ENCODE results near the gene ZNF689. TPM values are rescaled to one million over a fixed set of nuclear protein-coding genes. Genes with fewer than 3 reads are reported as not detected.
A peak's percentile ranks its signal among the peaks of the same experiment; 100 is the strongest.

Gene ZNF689
- total RNA-seq, 1 experiment from 2014 or later: 10.1 TPM

DNA sequence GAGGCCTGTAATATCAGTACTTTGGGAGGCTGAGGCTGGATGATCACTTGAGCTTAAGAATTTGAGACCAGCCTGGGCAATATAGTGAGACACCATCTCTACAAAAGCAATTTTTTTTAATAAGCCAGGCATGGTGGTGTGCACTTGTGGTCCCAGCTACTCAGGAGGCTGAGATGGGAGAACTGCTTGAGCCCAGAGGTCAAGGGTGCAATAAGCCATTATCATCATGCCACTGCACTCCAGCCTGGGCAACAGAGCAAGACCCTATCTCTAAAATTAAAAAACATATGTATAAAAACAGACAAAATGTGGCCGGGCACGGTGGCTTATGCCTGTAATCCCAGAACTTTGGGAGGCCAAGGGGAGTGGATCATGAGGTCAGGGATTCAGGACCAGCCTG, 21.5 kb downstream of the ZNF689 start:
- Histone ChIP-seq H3K4me1 (replicated peaks; ENCODE audit: insufficient read depth) (peaks cover 12% of the 10 kb centered on the region; the same call in 1 of the 2 replicates), H3K27ac (no peak overlapping the region), H3K9me2 (ENCODE audit: insufficient read depth) (no peaks in the 10 kb centered on the region), H3K79me2 (ENCODE audit: low read depth) (peaks cover 37% of the 10 kb centered on the region), H3K27me3 (ENCODE audit: insufficient read depth, low read depth) (no peaks in the 10 kb centered on the region), H3K4me2 (no peak overlapping the region), H4K20me1 (ENCODE audit: insufficient read depth) (no peaks in the 10 kb centered on the region), H3K36me3 (ENCODE audit: low read depth) (0 out of 2 replicates have a peak, but pooled peaks cover 2% of the 10 kb centered on the region), H2AFZ (no peak overlapping the region), H3F3A (ENCODE audit: insufficient read depth, low read depth) (peaks cover 13% of the 10 kb centered on the region; the same call in 1 of the 2 replicates), H3K9me3 (ENCODE audit: insufficient read depth, low read depth) (no peaks in the 10 kb centered on the region), H3K4me3 (no peak overlapping the region)
- ChIA-PET CTCF (interaction anchor here (0.6 kb wide), 1 partner anchor 17 kb away, joined by 5 read pairs; no protein-coding TSS in a partner anchor), POLR2A (ENCODE audit: unreplicated experiment) (interaction anchor here (0.6 kb wide), 1 partner anchor 55 kb away, joined by 7 read pairs; no protein-coding TSS in a partner anchor)
- intact Hi-C loops (cut with micrococcal nuclease; ENCODE audit: unreplicated experiment): no loop called here
- DNase-seq: no peak
- no peak for TF ChIP-seq EZH2 (IDR thresholded peaks at IDR 0.05; ENCODE audit: low read depth)
- no peak for TF ChIP-seq CTCF (conservative IDR thresholded peaks at IDR 0.05)
- BruUV-seq (replicated peaks): no TSS peak

DNA sequence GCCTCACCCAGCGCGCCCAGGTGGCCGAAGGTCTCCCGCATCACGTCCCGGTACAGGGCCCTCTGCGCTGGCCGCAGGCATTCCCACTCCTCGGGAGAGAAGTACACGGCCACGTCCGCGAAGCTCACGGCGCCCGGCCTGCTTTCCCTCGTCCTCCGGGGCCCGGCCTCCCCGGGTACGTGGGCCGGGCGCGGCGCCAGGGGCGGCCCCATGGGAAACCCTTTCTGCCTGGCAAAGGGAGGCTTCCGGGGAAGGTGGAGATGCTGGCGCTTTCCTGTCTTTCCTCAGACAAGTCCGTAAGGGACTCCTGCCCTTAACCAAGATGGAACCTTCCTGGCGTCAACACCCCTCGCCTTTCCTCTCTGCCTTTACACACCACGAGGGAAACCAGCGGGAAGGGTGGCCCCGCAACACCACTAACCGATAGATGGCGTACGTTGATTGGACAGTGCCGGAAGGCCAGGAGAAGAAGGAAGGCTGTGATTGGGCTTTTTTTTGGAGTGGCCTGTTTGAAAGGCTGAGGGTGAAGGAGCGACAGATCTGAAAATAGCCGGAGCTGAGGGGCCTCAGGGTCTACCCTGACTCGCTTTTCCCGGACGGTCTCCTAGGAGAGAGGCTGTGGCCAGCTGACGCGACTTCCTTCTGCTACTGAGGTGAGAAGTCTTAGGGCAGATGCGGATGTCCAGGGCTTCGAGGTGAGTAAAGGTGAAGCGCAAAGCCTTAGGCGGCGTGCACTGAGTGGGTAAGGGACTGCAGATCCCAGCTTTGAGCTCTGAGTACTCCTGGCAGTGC, 24.6 kb downstream of the ZNF689 start, which contains the start of gene ZNF785:
Gene ZNF785, minus strand, starts transcription at position 298 of the 792 bp plus-strand sequence. Its CDS starts 86 bp downstream, at position 212.
- Histone ChIP-seq H3K9me3 (ENCODE audit: insufficient read depth, low read depth) (no peaks in the 10 kb centered on the region), H3K27ac (peak within 1 kb of the TSS; percentile 57), H3K4me2 (peak within 1 kb of the TSS; percentile 95), H4K20me1 (ENCODE audit: insufficient read depth) (no peaks in the 10 kb centered on the region; the same call in 1 of the 2 replicates), H3K4me1 (replicated peaks; ENCODE audit: insufficient read depth) (peaks cover 12% of the 10 kb centered on the region; the same call in 1 of the 2 replicates), H3K27me3 (ENCODE audit: insufficient read depth, low read depth) (no peaks in the 10 kb centered on the region), H3K4me3 (peak within 1 kb of the TSS; percentile 89), H3F3A (ENCODE audit: insufficient read depth, low read depth) (peaks cover 13% of the 10 kb centered on the region; the same call in 1 of the 2 replicates), H3K36me3 (ENCODE audit: low read depth) (0 out of 2 replicates have a peak, but pooled peaks cover 7% of the 10 kb centered on the region), H3K9me2 (ENCODE audit: insufficient read depth) (no peaks in the 10 kb centered on the region), H2AFZ (peak within 1 kb of the TSS; percentile 97), H3K79me2 (ENCODE audit: low read depth) (peaks cover 51% of the 10 kb centered on the region)
- peak; percentile 97 to 98 for DNase-seq
- CTCF ChIA-PET: no interaction called here
- TF ChIP-seq EZH2 (IDR thresholded peaks at IDR 0.05; ENCODE audit: low read depth): no peak
- TF ChIP-seq CTCF (conservative IDR thresholded peaks at IDR 0.05): peak; percentile 46
- intact Hi-C loops (cut with micrococcal nuclease; ENCODE audit: unreplicated experiment): loop anchor here (1.0 to 2.0 kb wide), 4 partner anchors 14 to 73 kb away; partner anchors contain the start of genes FBRS, ZNF688 and ZNF764
- TSS peak; percentile 56 for BruUV-seq (replicated peaks)
- POLR2A ChIA-PET (ENCODE audit: unreplicated experiment): interaction anchor here (0.7 to 1.0 kb wide), 3 partner anchors 25 to 143 kb away, joined by 3 to 7 read pairs (median 6); partner anchors contain the start of gene ZNF764

DNA sequence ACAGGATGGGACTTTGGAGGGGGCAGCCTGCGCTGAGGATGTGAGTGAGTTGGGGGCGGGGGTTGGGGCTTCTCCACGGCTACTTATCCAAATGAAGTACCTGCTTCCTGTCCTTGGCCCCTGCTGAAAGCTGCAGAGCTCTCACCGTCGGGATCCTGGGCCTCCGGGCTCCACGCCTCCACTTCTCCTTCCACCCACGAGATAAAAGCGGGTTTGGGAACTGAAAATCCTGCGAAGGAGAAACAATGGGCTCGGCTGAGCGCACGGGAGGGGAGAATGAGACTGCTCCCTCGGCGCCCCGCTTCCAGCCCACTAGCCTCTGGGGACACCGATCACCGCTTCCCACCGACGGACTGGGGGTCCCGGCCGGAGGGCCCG, 25.2 kb downstream of the ZNF689 start:
- 0 out of 2 replicates have a peak, but pooled peaks cover 7% of the 10 kb centered on the region for H3K36me3 ChIP-seq (ENCODE audit: low read depth)
- no peaks in the 10 kb centered on the region; the same call in 1 of the 2 replicates for H4K20me1 ChIP-seq (ENCODE audit: insufficient read depth)
- intact Hi-C loops (cut with micrococcal nuclease; ENCODE audit: unreplicated experiment): loop anchor here (1.0 to 2.0 kb wide), 4 partner anchors 14 to 74 kb away; partner anchors contain the start of genes FBRS, ZNF688 and ZNF764
- peak overlapping the region; percentile 57 for H3K27ac ChIP-seq
- peaks cover 11% of the 10 kb centered on the region; the same call in 1 of the 2 replicates for H3F3A ChIP-seq (ENCODE audit: insufficient read depth, low read depth)
- TF ChIP-seq CTCF (conservative IDR thresholded peaks at IDR 0.05): no peak
- TF ChIP-seq EZH2 (IDR thresholded peaks at IDR 0.05; ENCODE audit: low read depth): no peak
- H3K4me2 ChIP-seq: peak overlapping the region; percentile 95
- H3K27me3 ChIP-seq (ENCODE audit: insufficient read depth, low read depth): no peaks in the 10 kb centered on the region
- DNase-seq: no peak
- BruUV-seq (replicated peaks): no TSS peak
- peaks cover 12% of the 10 kb centered on the region; the same call in 1 of the 2 replicates for H3K4me1 ChIP-seq (replicated peaks; ENCODE audit: insufficient read depth)
- H3K79me2 ChIP-seq (ENCODE audit: low read depth): peaks cover 51% of the 10 kb centered on the region
- H3K4me3 ChIP-seq: peak overlapping the region; percentile 89
- no peaks in the 10 kb centered on the region for H3K9me2 ChIP-seq (ENCODE audit: insufficient read depth)
- H3K9me3 ChIP-seq (ENCODE audit: insufficient read depth, low read depth): no peaks in the 10 kb centered on the region
- H2AFZ ChIP-seq: peak overlapping the region; percentile 97
- ChIA-PET POLR2A (ENCODE audit: unreplicated experiment) (interaction anchor here (0.7 to 1.0 kb wide), 2 partner anchors 13 to 27 kb away, joined by 7 to 8 read pairs; partner anchors contain the start of gene ZNF764), CTCF (interaction anchor here (0.7 to 1.6 kb wide), 2 partner anchors 13 to 155 kb away, joined by 4 read pairs; partner anchors contain the start of genes DCTPP1 and ZNF688)

Measured in PC-9 (cell line).